Activated T-cell treated with anti-CD3 and anti-CD28 coated beads, Interleukin-2, amount 50 U/mL, for 72 hours (primary cell): ENCODE results near the gene OTOG. TPM values are rescaled to one million over a fixed set of nuclear protein-coding genes. Genes with fewer than 3 reads are reported as not detected.

ENCODE experiments used
- ATAC-seq, 2 donors: fragments of 150-1000 bp; cut with Tn5 transposase; replicated peaks in 1 of 2; 2 replicates each; pipeline ENCODE4 v1.10.0; 2021; ENCODE audit warnings: moderate library complexity in 2 of 2, mild to moderate bottlenecking in 1 of 2
- DNase-seq, 2 donors: peaks; one replicate each; pipeline ENCODE4 v3.0.0; 2021 to 2022; ENCODE audit warnings: mixed read lengths in 1 of 2
- H3K27ac Mint-ChIP-seq: one replicate; pipeline ENCODE4 v1.8.0; 2022; ENCODE audit warnings: mild to moderate bottlenecking, moderate library complexity, mixed read lengths
- H3K27me3 Mint-ChIP-seq: one replicate; pipeline ENCODE4 v1.8.0; 2022; ENCODE audit warnings: low read depth, mixed read lengths
- H3K36me3 Mint-ChIP-seq, 2 donors: one replicate each; pipeline ENCODE4 v1.8.0; 2022; ENCODE audit warnings: mixed read lengths in 2 of 2, mild to moderate bottlenecking in 1 of 2; ENCODE audit not compliant: insufficient read depth in 2 of 2
- H3K4me1 Mint-ChIP-seq: one replicate; pipeline ENCODE4 v1.8.0; 2022; ENCODE audit warnings: low read depth, mixed read lengths
- H3K4me3 Mint-ChIP-seq, 2 donors: one replicate each; pipeline ENCODE4 v1.8.0; 2022; ENCODE audit warnings: mild to moderate bottlenecking in 2 of 2, mixed read lengths in 2 of 2, moderate library complexity in 2 of 2
- H3K9me3 Mint-ChIP-seq, 2 donors: one replicate each; pipeline ENCODE4 v1.8.0; 2022; ENCODE audit warnings: mixed read lengths in 2 of 2
- total RNA-seq, 2 donors: library from RNA; stranded (reverse); gene quantifications; one replicate each; pipeline ENCODE4 v1.2.3, GENCODE V29; 2022

The OTOG gene
- not detected for total RNA-seq

- DNase-seq = no peak
- H3K27ac Mint-ChIP-seq = no peak within 1 kb of the TSS
- H3K9me3 Mint-ChIP-seq = no peaks in the 10 kb centered on the region
- no peaks in the 10 kb centered on the region for H3K36me3 Mint-ChIP-seq
- ATAC-seq = no peak
- peaks cover 11% of the 10 kb centered on the region for H3K4me1 Mint-ChIP-seq
- H3K27me3 Mint-ChIP-seq = peaks cover 50% of the 10 kb centered on the region
- no peak within 1 kb of the TSS for H3K4me3 Mint-ChIP-seq
Observed at GRCh38 chr11:17547051-17547577, at the start of gene OTOG. OTOG (plus strand) TSS chr11:17547259; CDS start chr11:17547373, 114 bp downstream.

- H3K9me3 Mint-ChIP-seq = no peaks in the 10 kb centered on the region
- H3K36me3 Mint-ChIP-seq = no peaks in the 10 kb centered on the region
- no peak overlapping the region for H3K27ac Mint-ChIP-seq
- DNase-seq (no peak), ATAC-seq (no peak)
- no peak overlapping the region for H3K4me3 Mint-ChIP-seq
- H3K4me1 Mint-ChIP-seq = no peaks in the 10 kb centered on the region
- H3K27me3 Mint-ChIP-seq = no peaks in the 10 kb centered on the region
Observed at GRCh38 chr11:17498058-17498457, 49.0 kb upstream of the OTOG start.

GRCh38 chr11:17498475-17498874 is 48.6 kb upstream of the OTOG start:
- ATAC-seq (no peak), DNase-seq (no peak)
- Mint-ChIP-seq H3K36me3 (no peaks in the 10 kb centered on the region), H3K4me3 (no peak overlapping the region), H3K27ac (no peak overlapping the region), H3K27me3 (no peaks in the 10 kb centered on the region), H3K4me1 (no peaks in the 10 kb centered on the region), H3K9me3 (no peaks in the 10 kb centered on the region)

GRCh38 chr11:17500673-17501072 is 46.4 kb upstream of the OTOG start:
- no peaks in the 10 kb centered on the region for H3K36me3 Mint-ChIP-seq
- H3K4me3 Mint-ChIP-seq = no peak overlapping the region
- H3K4me1 Mint-ChIP-seq = no peaks in the 10 kb centered on the region
- DNase-seq = no peak
- ATAC-seq = no peak
- H3K27me3 Mint-ChIP-seq = no peaks in the 10 kb centered on the region
- H3K27ac Mint-ChIP-seq = no peak overlapping the region
- no peaks in the 10 kb centered on the region for H3K9me3 Mint-ChIP-seq

- no peak overlapping the region for H3K27ac Mint-ChIP-seq
- DNase-seq (no peak), ATAC-seq (no peak)
- peaks cover 6% of the 10 kb centered on the region for H3K27me3 Mint-ChIP-seq
- no peaks in the 10 kb centered on the region for H3K9me3 Mint-ChIP-seq
- no peak overlapping the region for H3K4me3 Mint-ChIP-seq
- H3K4me1 Mint-ChIP-seq = no peaks in the 10 kb centered on the region
- H3K36me3 Mint-ChIP-seq = no peaks in the 10 kb centered on the region
Observed at GRCh38 chr11:17502630-17503029, 44.4 kb upstream of the OTOG start.

GRCh38 chr11:17504330-17505107 is 42.5 kb upstream of the OTOG start:
- DNase-seq = peak; percentile 82 to 83
- H3K27ac Mint-ChIP-seq = no peak overlapping the region
- H3K4me3 Mint-ChIP-seq = no peak overlapping the region
- no peaks in the 10 kb centered on the region for H3K9me3 Mint-ChIP-seq
- peak; percentile 78 to 81 for ATAC-seq
- H3K27me3 Mint-ChIP-seq = peaks cover 6% of the 10 kb centered on the region
- H3K36me3 Mint-ChIP-seq = no peaks in the 10 kb centered on the region
- H3K4me1 Mint-ChIP-seq = no peaks in the 10 kb centered on the region

GRCh38 chr11:17505146-17505545 is 41.9 kb upstream of the OTOG start:
- no peak overlapping the region for H3K27ac Mint-ChIP-seq
- no peaks in the 10 kb centered on the region for H3K9me3 Mint-ChIP-seq
- no peak overlapping the region for H3K4me3 Mint-ChIP-seq
- H3K36me3 Mint-ChIP-seq = no peaks in the 10 kb centered on the region
- no peaks in the 10 kb centered on the region for H3K4me1 Mint-ChIP-seq
- no peak for DNase-seq
- no peak for ATAC-seq
- H3K27me3 Mint-ChIP-seq = peaks cover 6% of the 10 kb centered on the region

GRCh38 chr11:17506314-17506713 is 40.7 kb upstream of the OTOG start:
- Mint-ChIP-seq H3K4me1 (no peaks in the 10 kb centered on the region), H3K36me3 (no peaks in the 10 kb centered on the region), H3K4me3 (no peak overlapping the region), H3K27me3 (peaks cover 6% of the 10 kb centered on the region), H3K9me3 (no peaks in the 10 kb centered on the region), H3K27ac (no peak overlapping the region)
- ATAC-seq (no peak), DNase-seq (no peak)

GRCh38 chr11:17506942-17507341 is 40.1 kb upstream of the OTOG start:
- Mint-ChIP-seq H3K4me3 (no peak overlapping the region), H3K4me1 (no peaks in the 10 kb centered on the region), H3K27ac (no peak overlapping the region), H3K36me3 (no peaks in the 10 kb centered on the region), H3K9me3 (no peaks in the 10 kb centered on the region), H3K27me3 (peaks cover 6% of the 10 kb centered on the region)
- ATAC-seq (no peak), DNase-seq (no peak)

- H3K27ac Mint-ChIP-seq = no peak overlapping the region
- no peak for DNase-seq
- no peak for ATAC-seq
- H3K4me1 Mint-ChIP-seq = no peaks in the 10 kb centered on the region
- peaks cover 10% of the 10 kb centered on the region for H3K27me3 Mint-ChIP-seq
- H3K36me3 Mint-ChIP-seq = no peaks in the 10 kb centered on the region
- H3K4me3 Mint-ChIP-seq = no peak overlapping the region
- H3K9me3 Mint-ChIP-seq = no peaks in the 10 kb centered on the region
Observed at GRCh38 chr11:17507773-17508172, 39.3 kb upstream of the OTOG start.

- H3K27ac Mint-ChIP-seq = no peak overlapping the region
- H3K27me3 Mint-ChIP-seq = peaks cover 14% of the 10 kb centered on the region
- no peak for ATAC-seq
- no peak for DNase-seq
- no peaks in the 10 kb centered on the region for H3K36me3 Mint-ChIP-seq
- no peaks in the 10 kb centered on the region for H3K9me3 Mint-ChIP-seq
- H3K4me3 Mint-ChIP-seq = no peak overlapping the region
- H3K4me1 Mint-ChIP-seq = peaks cover 4% of the 10 kb centered on the region
Observed at GRCh38 chr11:17508306-17508705, 38.8 kb upstream of the OTOG start.

GRCh38 chr11:17508791-17509190 is 38.3 kb upstream of the OTOG start:
- Mint-ChIP-seq H3K9me3 (no peaks in the 10 kb centered on the region), H3K4me1 (peaks cover 9% of the 10 kb centered on the region), H3K36me3 (no peaks in the 10 kb centered on the region), H3K4me3 (no peak overlapping the region), H3K27me3 (peaks cover 14% of the 10 kb centered on the region), H3K27ac (no peak overlapping the region)
- ATAC-seq (no peak), DNase-seq (no peak)

- H3K4me3 Mint-ChIP-seq = no peak overlapping the region
- ATAC-seq = no peak
- DNase-seq = no peak
- no peak overlapping the region for H3K27ac Mint-ChIP-seq
- no peaks in the 10 kb centered on the region for H3K36me3 Mint-ChIP-seq
- H3K9me3 Mint-ChIP-seq = no peaks in the 10 kb centered on the region
- H3K27me3 Mint-ChIP-seq = peaks cover 21% of the 10 kb centered on the region
- peaks cover 9% of the 10 kb centered on the region for H3K4me1 Mint-ChIP-seq
Observed at GRCh38 chr11:17510507-17511206, 36.4 kb upstream of the OTOG start.
